Measurements from ENCODE around the gene THRB.

Gene THRB

DNA sequence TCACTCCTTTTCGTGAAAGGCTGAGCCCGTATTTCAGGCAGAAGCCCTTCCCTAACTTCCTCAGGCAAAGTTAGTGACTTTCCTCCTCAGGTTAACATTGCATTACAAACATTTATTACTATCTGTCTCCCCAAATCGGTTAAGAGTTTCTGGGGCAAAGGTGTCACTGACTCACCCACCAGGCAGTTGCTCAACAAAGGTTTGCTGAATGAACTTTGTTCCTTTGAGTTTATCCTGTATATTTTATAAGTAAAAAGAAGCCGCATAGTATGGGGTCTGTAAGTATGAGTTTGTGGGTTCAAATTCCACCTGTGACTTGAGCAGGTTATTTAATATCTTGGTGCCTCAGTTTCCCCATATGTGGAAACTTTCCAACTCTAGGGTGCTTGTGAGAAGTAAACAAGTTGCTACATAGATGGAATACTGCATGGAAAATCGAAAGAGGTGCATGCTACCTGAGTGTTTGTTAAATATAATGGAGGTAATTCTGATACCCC lies 177.7 kb downstream of the THRB start:
- no peak overlapping the region for H3K27ac ChIP-seq
- no peak for DNase-seq (ENCODE audit: low spot score)
- no peak overlapping the region for H3K4me3 ChIP-seq
- TF ChIP-seq, protein P1, sequence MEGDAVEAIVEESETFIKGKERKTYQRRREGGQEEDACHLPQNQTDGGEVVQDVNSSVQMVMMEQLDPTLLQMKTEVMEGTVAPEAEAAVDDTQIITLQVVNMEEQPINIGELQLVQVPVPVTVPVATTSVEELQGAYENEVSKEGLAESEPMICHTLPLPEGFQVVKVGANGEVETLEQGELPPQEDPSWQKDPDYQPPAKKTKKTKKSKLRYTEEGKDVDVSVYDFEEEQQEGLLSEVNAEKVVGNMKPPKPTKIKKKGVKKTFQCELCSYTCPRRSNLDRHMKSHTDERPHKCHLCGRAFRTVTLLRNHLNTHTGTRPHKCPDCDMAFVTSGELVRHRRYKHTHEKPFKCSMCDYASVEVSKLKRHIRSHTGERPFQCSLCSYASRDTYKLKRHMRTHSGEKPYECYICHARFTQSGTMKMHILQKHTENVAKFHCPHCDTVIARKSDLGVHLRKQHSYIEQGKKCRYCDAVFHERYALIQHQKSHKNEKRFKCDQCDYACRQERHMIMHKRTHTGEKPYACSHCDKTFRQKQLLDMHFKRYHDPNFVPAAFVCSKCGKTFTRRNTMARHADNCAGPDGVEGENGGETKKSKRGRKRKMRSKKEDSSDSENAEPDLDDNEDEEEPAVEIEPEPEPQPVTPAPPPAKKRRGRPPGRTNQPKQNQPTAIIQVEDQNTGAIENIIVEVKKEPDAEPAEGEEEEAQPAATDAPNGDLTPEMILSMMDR (IDR thresholded peaks at IDR 0.05): no peak

DNA sequence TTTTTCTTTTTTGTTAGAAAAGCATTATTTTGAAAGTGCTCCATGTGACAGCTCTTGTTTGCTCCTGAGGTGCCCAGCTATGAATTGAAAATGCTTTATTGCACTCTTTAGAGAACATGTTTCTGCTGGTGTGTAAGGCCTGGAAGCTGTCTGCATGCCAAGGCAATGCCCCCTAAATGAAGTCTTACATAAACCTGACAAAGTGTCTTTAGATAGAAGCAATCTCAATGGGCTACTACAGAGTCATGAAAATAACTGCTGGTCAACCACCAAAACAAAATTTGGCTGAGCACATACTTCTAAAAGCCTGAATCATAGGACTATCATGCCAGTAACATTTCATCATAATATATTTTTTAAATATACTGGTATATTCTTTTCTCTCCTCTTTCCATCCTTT lies 178.7 kb downstream of the THRB start:
- no peak overlapping the region for H3K27ac ChIP-seq
- DNase-seq (ENCODE audit: low spot score): no peak

DNA sequence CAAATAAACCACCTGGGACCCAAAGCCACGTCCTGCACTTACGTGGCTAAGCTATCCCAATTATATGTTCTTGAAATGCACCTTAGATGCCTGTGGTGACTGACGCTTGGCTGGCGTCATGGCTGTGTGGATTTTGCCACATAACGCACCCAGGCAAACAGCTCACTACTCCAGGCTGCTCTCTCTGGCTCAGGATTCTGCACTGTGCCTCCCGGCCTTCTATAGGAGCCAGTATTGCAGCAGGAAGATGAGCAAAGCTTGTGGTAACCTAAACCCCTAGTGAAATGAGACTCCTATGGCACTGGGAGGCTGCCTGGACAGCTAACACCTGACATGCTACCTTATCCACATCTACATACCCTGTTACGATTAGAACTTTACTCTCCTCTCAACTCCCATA lies 179.3 kb downstream of the THRB start:
- DNase-seq (ENCODE audit: low spot score): no peak
- no peak overlapping the region for H3K27ac ChIP-seq
- TF ChIP-seq, protein P1 (IDR thresholded peaks at IDR 0.05): no peak
- H3K4me3 ChIP-seq: no peak overlapping the region

More for the DNA sequence above, 178.7 kb downstream of the THRB start:
- H3K4me3 ChIP-seq: no peak overlapping the region
- TF ChIP-seq, protein P1 (IDR thresholded peaks at IDR 0.05): no peak

GRCh38 chr3:24311881-24312280 lies 182.8 kb downstream of the THRB start:
- DNase-seq (ENCODE audit: low spot score): no peak
- Histone ChIP-seq H3K27ac (no peak overlapping the region), H3K4me3 (no peak overlapping the region)
- TF ChIP-seq, protein P1 (IDR thresholded peaks at IDR 0.05): no peak

DNA sequence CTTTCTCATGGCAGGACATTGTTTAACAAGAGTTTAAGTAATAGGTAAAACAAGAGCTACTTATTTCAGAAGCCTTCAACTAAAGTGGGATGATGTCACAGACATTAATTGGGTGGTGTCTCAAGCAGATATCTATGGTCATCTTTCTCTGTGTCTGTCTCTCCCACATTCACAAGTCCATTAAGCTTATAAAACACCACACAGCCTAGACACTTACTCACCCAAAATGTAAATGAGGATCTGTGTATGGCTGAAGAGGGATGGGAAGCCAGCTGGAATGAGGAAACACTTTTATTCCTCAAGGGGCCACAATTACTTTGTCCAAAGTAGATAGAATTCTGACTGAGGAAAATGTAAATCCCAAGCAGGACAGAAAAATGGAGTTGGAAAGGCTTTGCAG lies 183.8 kb downstream of the THRB start:
- no peak overlapping the region for H3K27ac ChIP-seq
- DNase-seq (ENCODE audit: low spot score): no peak
- TF ChIP-seq, protein P1 (IDR thresholded peaks at IDR 0.05): no peak
- no peak overlapping the region for H3K4me3 ChIP-seq

- DNase-seq (ENCODE audit: low spot score): no peak
- Histone ChIP-seq H3K27ac (peak overlapping the region in 1 of 2 donors; percentile 43), H3K4me3 (no peak overlapping the region)
- TF ChIP-seq, protein P1 (IDR thresholded peaks at IDR 0.05): no peak
Observed at GRCh38 chr3:24306518-24306917, 188.1 kb downstream of the THRB start.

GRCh38 chr3:24305795-24306467 lies 188.7 kb downstream of the THRB start:
- H3K27ac ChIP-seq: peak overlapping the region in 1 of 2 donors; percentile 43
- no peak overlapping the region for H3K4me3 ChIP-seq
- TF ChIP-seq, protein P1 (IDR thresholded peaks at IDR 0.05): no peak
- no peak for DNase-seq (ENCODE audit: low spot score)

Measured in coronary artery (tissue), 2 donors.